H1 (cell line): ENCODE measurements around the gene ZBTB4. TPM values are rescaled to one million over a fixed set of nuclear protein-coding genes. Genes with fewer than 3 reads are reported as not detected.

Experiments
- GABPA ChIP-seq: IDR thresholded peaks from 2 replicates; pipeline ENCODE4 v1.6.1; 2011; ENCODE audit warnings: mild to moderate bottlenecking, low read length, moderate library complexity, borderline replicate concordance; ENCODE audit not compliant: insufficient read depth
- SUZ12 ChIP-seq: fragments of 200-600 bp; sonication (generic); IDR thresholded peaks from 2 replicates; pipeline ENCODE4 v1.6.1; 2012; ENCODE audit warnings: mild to moderate bottlenecking, inconsistent platforms, low read length, moderate library complexity, mixed read lengths
- polyA plus RNA-seq, 7 experiments: library from polyadenylated mRNA; depleted of rRNA in 3 of 7; stranded (reverse) in 5 of 7; unstranded in 2 of 7; fragments of >200 nt in 5 of 7; fragments of 200-250 nt in 2 of 7; gene quantifications; 1 replicate in 5 of 7; 2 replicates in 1 of 7; 4 replicates in 1 of 7; pipeline versions ENCODE4 v1.2.1 to v1.2.3, GENCODE V29; 2011 to 2013; ENCODE audit warnings: missing spikeins in 2 of 7, mixed read lengths in 2 of 7
- total RNA-seq: library from RNA; stranded (reverse); fragmentation: NEBNext Ultra II Directional; extraction: Animal tissue kit (Norgen Biotek cat#: 25700); gene quantifications from 2 replicates; pipeline ENCODE4 v1.2.1, GENCODE V29; 2021

The ZBTB4 gene
- total and polyA plus RNA-seq, 2 of the 8 experiments (the other 6 are each of a cell fraction or from before 2014, with no cell fraction given): 5.9 to 10.1 TPM

DNA sequence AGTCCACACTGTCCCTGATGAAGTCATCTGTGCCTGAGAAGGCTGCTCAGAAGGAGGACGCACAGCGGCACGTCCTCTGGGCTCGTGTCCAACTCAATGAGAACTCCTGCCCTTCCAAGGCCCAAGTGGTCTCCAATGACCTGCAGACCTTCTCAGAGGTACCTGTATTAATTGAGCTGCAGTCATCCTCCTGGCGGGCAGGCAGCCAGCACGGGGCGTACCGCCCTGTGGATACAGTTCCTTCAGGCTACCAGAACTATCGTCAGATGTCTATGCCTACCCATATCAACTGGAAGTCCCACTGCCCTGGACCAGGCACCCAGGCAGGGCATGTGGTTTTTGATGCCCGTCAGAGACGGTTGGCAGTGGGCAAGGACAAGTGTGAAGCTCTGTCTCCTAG lies 47.1 kb downstream of the ZBTB4 start (continued):
- no peak for TF ChIP-seq GABPA
- TF ChIP-seq SUZ12: no peak
